GM18520 (cell line): ENCODE data around the gene HSPA4.
A peak's percentile ranks its signal among the peaks of the same experiment; 100 is the strongest.

Experiments used
- ATAC-seq: cut with Tn5 transposase; IDR thresholded peaks from one replicate; pipeline ENCODE4 v1.9.1; 2021; ENCODE audit not compliant: unreplicated experiment

Gene HSPA4

GRCh38 chr5:133088064-133088463, 36.3 kb downstream of the HSPA4 start:
- no peak for ATAC-seq

DNA sequence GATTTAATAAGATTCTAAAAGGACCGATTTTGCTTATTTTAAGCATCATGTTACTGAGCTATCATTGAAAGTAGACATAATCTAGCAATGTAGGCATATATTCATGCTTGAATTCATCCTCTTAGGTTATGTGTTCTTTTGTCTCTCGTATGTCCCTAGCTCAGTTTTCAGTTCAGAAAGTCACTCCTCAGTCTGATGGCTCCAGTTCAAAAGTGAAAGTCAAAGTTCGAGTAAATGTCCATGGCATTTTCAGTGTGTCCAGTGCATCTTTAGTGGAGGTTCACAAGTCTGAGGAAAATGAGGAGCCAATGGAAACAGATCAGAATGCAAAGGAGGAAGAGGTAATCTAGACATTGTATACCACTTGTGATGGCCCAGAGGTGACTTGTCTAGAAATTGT, 39.2 kb downstream of the HSPA4 start:
- ATAC-seq, result no peak

DNA sequence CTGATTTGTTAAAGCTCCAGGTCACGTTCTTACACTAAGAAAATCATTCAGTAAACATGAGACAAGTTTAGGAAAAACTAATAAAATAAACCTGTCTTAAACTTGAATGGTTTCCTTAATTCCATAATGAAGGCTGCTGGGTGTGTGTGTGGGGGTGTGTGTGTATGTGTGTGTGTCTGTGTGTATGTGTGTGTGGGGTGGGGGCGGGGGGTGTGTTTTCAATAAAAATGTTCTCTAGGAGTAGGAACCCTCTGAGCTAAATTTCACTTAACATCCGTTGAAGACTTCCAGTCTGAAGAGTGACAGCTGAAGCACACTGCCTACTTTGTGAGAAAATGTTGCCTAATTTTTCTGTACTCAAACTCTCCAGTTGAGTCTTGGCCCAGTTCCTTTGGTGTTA, 54.5 kb downstream of the HSPA4 start:
- no peak for ATAC-seq

- ATAC-seq, result no peak
Measured at GRCh38 chr5:133106761-133107572, 55.2 kb downstream of the HSPA4 start.

DNA sequence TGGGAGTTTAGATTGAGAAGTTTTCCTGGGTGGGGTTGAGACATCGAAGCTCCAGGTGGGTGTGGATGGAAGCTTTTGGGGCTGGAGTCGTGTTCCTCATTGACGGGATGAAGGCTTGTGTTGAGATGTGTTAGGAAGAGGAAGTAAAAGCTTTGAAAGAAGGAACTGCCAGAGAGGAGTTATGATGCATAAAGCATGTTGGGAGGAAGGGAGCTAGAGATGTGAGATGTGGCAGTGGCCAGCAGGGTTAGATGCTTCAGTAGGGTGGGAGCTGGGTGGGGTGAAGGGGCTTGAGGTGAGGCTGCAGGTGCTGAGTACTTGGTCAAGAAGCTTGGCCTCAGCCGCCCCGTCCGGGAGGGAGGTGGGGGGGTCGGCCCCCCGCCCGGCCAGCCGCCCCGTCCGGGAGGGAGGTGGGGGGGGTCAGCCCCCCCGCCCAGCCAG, 56.7 kb downstream of the HSPA4 start:
- ATAC-seq, result no peak

GRCh38 chr5:133109655-133110483, 58.1 kb downstream of the HSPA4 start:
- ATAC-seq, result no peak

- no peak for ATAC-seq
Measured at GRCh38 chr5:133110709-133111108, 58.9 kb downstream of the HSPA4 start.

- ATAC-seq, result peak; percentile 40
Measured at GRCh38 chr5:133111299-133111698, 59.5 kb downstream of the HSPA4 start.

- ATAC-seq, result no peak
Measured at GRCh38 chr5:133112026-133112660, 60.3 kb downstream of the HSPA4 start.

- no peak for ATAC-seq
Measured at GRCh38 chr5:133113331-133114061, 61.7 kb downstream of the HSPA4 start.

- ATAC-seq, result no peak
Measured at GRCh38 chr5:133114166-133114932, 62.5 kb downstream of the HSPA4 start.

DNA sequence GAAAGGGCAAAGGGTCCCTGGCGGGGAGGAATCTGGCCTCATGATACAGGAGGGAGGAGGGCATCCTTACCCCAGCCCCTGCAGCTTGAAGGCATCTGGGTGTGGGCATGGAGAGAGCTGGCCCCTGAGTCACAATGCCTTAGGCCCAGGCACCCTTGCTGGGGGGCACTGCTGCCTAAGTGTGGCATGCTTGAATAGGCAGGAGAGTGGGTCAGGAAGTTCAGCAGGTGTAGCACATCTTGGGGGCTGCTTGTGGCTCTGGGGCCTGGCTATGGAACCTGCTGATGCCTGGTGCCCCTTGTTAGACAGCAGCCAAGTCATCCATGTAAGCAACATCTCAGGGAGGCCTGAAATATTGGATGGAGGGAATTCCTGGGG, 63.1 kb downstream of the HSPA4 start:
- no peak for ATAC-seq

GRCh38 chr5:133116601-133117000, 64.8 kb downstream of the HSPA4 start:
- no peak for ATAC-seq

- ATAC-seq, result no peak
Measured at GRCh38 chr5:133117166-133117911, 65.5 kb downstream of the HSPA4 start.

DNA sequence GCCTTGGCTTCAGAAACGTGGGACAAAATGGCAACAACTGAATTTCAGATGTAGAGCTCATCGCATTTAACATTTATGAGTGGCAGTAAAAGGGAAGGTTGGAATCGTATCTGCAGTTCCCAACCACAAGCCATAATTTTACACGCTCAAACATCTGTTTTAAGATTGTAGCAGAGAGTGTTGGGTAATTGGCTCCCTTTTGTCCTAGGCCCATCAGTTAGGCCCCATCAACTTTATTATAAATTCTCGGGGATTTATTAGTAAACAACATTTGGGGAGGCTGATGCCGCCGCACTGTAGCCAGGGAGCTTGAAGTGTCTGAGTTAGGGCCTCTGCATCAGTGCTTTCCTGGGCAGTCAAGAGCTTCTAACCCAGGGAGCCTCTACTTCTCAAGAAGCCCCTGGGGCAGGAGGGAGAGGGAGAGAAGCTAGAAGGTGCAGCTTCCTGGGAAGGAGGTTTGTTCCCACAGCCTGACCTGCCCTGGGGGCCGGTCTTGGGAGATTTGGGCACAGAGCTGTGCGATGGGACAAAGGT, 66.2 kb downstream of the HSPA4 start:
- no peak for ATAC-seq

DNA sequence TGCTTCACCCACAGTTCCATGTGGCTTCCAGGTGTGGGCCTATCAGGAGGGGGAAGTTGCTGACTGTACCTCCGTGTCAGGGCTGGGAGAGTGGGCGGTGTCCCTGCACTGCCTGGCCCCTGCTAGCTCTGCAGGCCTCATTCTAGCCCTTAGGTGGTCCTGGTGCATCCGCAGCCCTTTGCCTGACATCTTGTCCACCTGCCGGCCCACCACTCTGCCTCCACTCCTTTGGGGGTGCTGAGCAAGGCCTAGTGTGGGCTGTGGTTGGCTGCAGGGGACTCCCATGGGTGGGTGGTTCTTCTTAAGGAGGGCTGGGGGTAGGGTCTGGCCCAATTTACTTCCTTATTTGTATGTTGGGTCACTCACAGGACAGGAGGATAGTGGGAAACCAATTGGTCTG, 66.9 kb downstream of the HSPA4 start:
- ATAC-seq, result no peak

DNA sequence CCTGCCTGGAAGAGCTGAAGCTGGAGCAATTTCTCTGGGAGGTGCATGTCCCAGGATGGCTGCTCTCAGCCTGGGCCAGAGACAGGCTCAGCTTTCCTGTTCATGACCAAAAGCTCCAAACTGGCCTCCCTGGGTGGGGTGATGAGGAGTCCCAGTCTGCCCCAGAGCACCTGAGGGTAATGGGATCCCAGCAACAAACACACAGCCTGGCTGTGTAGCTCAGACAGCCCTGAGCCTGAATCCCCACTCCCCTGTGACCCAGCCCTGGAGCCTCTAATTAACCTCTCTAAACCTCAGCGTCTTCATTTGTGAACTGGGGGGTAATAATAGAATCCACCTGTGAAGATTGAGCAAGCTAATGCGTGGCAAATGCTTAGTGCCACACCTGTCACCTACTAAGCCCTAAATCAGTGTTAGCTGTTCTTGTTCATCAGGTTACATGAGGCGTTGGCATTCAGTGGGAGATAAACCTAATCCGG, 67.5 kb downstream of the HSPA4 start:
- ATAC-seq, result no peak

- ATAC-seq, result no peak
Measured at GRCh38 chr5:133120156-133120750, 68.4 kb downstream of the HSPA4 start.

GRCh38 chr5:133121080-133121479, 69.3 kb downstream of the HSPA4 start:
- no peak for ATAC-seq
